ENCODE measurements around the gene PCSK1.
"Not testable (repeated sequence)": the region's sequence is repeated elsewhere in the genome, so short reads cannot be mapped to it uniquely, and the experiment has no call there.

Gene PCSK1

DNA sequence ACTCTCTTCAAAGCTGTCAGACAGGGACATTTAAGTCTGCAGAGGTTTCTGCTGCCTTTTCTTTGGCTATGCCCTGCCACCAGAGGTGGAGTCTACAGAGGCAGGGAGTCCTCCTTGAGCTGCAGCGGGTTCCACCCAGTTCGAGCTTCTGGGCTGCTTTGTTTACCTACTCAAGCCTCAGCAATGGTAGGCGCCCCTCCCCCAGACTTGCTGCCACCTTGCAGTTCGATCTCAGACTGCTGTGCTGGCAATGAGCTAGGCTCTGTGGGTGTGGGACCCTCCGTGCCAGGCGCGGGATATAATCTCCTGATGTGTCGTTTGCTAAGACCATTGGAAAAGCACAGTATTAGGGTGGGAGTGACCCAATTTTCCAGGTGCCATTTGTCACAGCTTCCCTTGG lies 65.7 kb downstream of the PCSK1 start:
- not testable (repeated sequence) for DNase-seq

DNA sequence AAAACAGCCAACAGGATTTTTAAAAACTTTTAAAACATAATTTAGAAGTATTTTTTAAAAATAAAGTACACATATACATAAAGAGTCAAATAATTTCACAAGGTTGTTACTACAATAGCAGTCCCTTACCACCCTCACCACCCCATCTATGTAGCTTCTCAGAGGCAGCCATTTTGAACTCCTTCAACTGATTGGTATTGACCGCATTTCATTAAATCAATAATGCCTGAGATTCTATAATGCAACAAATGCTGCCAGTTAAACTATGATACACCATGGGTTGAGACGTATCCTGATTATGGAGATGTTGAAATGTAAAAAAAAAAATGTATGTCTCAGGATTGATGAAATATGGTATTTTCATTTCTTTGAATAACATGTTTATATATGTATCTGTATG lies 78.8 kb downstream of the PCSK1 start:
- DNase-seq, result no peak

DNA sequence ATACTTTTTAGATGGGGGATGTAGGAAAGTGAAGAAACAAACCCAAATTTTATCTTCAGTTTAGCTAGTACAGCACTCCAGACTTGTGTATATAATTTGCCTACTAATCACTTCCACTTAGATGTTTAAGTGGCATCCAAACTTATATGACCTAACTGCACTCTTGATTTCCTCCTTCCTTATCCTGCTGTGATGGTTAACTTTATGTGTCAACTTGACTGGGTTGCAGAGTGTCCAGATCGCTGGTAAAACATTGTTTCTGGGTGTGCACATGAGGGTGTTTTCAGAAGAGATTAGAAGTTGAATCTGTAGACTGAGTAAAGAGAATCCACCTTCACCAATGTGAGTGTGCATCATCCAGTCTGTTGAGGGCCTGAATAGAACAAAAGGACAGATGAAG lies 79.8 kb downstream of the PCSK1 start:
- DNase-seq, result no peak

DNA sequence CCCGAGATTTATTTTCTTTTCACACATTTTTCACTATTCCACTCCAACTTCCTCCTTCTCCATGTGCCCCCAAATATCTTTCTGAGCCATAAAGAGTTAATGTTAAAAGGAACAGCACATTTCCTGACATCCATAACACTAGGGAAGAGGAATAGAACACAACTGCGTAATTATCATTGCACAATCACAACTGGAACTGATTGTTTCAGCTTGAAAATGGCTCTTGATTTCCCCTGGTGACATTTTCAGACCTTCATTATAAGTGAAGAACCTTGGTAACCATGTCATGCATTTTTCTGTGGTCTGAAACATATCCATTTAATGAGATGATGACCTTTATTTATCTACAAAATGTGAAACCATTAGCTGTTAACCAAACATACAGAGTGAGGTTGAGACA lies 82.4 kb downstream of the PCSK1 start:
- no peak for DNase-seq

DNA sequence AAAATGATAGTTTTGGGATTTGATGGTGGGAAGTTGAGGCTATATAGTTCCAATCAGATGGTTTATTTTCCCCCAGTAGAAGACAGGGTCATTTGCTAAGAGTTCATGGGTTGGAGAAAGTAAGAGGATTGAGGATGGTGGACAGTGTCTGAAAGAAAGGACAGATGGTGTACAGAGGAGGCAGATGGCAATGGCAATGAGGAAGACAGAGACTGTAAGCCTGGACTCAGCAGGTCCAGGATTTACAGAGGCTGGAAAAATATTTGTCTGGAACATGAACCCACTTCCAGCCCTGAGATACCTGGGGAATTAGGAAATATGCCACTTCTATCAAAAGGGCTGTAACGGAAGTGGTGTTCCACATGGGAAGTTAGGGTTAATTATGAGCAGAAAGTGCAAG lies 84.5 kb downstream of the PCSK1 start:
- DNase-seq, result no peak

DNA sequence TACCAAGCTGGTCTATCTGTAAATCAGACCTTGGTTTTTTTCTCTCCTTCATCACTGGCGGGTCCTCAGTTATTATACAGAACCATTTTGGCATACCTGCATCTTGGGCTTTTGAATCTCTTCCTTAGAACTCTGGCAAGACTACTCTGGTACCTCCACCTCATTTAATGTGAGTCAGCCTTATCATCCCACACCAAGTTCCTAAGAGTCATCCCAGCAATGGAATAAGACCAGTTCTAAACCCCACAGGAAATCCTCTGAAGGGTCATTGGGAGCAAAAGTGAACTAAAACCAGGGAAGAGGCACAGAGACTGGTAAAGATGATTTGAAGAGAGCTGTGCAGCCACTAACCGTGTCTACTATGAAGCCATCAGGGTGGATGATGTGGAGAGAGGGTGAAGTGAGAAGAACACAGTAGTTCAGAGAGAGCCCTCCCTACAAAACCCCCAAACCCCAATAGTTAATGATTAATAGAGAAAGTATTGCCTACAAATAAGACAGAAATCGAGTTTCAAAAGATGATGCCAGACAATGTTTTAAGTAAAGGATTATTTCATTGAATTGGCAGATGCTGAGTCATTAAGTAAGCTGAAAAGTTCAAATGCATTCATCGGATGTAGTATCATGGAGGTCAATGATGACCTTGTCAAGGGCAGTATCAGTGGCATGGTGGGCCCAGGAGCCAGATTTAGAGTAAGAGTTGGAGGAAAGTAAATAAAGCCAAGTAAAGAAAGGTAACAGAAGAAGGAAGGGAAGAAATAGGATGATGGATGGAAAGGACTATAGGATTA lies 85.4 kb downstream of the PCSK1 start:
- DNase-seq, result no peak

DNA sequence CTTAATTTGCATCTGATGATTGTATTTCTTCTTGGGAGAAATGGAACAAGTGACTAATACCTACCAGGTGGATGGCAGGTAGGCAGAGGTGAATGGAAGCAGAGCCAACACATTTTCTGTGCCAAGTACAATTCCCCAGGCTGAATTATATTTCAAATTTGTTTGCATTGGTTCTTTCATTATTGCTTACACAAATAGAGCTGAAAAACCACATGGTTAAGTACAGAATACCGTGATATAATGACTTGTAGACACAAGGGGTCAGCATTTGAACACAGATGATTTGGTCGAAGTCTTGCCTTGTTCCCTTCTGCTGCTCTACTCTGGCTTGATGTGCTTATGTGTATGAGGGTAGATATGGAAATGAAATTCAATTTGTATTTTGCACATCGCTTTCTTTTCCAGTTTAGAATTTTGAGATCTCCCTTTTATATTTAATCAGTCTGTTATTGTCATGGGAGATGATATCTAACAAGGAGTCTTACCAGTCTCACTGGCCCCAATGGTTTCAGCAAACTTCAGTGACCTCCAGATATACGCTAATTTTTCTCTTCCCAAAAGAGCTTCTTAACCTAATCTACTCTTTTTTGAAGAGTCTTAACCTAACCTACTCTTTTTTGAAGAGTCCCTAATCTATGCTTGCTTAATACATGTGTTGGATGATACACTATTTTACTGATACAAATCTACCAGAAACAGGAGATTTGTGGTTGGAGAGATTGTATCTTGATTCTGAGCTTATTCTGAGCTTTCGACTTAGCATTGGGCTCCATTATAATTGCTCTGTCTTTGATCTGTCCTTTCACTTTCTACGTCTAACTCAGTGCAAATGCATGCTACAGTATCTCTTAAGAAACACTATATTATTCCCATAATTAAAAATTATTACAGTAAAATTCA lies 88.1 kb downstream of the PCSK1 start:
- DNase-seq, result peak; percentile 59

DNA sequence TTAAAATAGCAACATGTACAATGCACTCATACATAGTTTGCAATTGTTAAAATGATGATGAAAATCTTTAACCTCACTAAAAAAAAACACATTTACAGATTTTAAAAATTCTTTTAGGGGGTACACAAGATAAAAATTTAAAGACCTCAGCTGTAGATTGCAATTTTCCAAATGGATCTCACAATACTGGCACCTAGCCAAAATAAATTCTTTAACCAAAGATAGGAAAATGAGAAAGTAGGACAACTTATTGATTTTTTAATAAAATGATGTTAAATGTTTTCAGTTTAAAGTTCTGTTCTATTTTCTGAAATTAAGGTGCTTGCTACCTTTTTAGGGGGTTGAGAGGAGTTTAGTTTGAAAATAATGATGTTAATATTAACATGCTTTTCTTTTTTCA lies 90.0 kb downstream of the PCSK1 start:
- DNase-seq, result no peak

DNA sequence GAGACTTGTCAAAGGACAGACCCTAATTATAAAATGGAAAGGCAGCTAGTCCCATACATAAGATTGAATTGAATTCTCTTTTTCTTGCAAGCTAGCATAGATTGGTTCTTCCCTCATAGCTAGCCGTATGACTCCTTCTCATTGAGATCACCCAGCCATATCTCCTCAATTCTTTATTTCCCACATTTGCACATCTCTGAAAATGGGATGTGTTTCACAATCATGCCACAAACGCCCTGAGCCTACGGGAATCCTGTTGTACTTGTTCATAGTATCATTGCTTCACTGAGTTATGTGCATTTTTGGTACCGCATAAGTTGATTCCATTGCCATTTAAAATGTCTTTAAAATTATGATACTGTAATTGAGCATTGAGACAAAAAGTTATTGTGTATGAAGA lies 90.5 kb downstream of the PCSK1 start:
- no peak for DNase-seq
